Neutrophil (primary cell): ENCODE measurements around the gene TBKBP1.

Experiments
- H3K27ac ChIP-seq: fragments of 200-600 bp; sonication (generic); 2 replicates; pipeline ENCODE4 v1.5.1; 2016; ENCODE audit warnings: mild to moderate bottlenecking, moderate library complexity
- H3K27me3 ChIP-seq: fragments of 200-600 bp; sonication (generic); 2 replicates; pipeline ENCODE4 v1.6.0; 2016; ENCODE audit warnings: mild to moderate bottlenecking
- H3K36me3 ChIP-seq: fragments of 200-600 bp; sonication (generic); 2 replicates; pipeline ENCODE4 v1.5.1; 2017
- H3K4me1 ChIP-seq, 2 experiments: fragments of 200-600 bp in 1 of 2; sonication (generic) in 1 of 2; 1 replicate in 1 of 2; 2 replicates in 1 of 2; pipeline versions ENCODE4 v1.5.1 to v1.6.1; 2013 to 2016; ENCODE audit warnings: low read depth in 1 of 2, low read length in 1 of 2, mild to moderate bottlenecking in 1 of 2, moderate library complexity in 1 of 2; ENCODE audit not compliant: control insufficient read depth in 1 of 2, insufficient read depth in 1 of 2
- H3K4me3 ChIP-seq, 2 experiments: fragments of 200-600 bp in 1 of 2; sonication (generic) in 1 of 2; 1 replicate in 1 of 2; 2 replicates in 1 of 2; pipeline ENCODE4 v1.5.1; 2013 to 2016; ENCODE audit warnings: low read depth in 1 of 2, low read length in 1 of 2, mild to moderate bottlenecking in 1 of 2, moderate library complexity in 1 of 2
- H3K9me3 ChIP-seq: fragments of 200-600 bp; sonication (generic); 2 replicates; pipeline ENCODE4 v1.5.1; 2016
- TF ChIP-seq, protein P1 (sequence below): fragments of 200-600 bp; sonication (generic); IDR thresholded peaks from 2 replicates; pipeline ENCODE4 v1.5.1; 2016; ENCODE audit warnings: antibody characterized with exemption

The TBKBP1 gene

DNA sequence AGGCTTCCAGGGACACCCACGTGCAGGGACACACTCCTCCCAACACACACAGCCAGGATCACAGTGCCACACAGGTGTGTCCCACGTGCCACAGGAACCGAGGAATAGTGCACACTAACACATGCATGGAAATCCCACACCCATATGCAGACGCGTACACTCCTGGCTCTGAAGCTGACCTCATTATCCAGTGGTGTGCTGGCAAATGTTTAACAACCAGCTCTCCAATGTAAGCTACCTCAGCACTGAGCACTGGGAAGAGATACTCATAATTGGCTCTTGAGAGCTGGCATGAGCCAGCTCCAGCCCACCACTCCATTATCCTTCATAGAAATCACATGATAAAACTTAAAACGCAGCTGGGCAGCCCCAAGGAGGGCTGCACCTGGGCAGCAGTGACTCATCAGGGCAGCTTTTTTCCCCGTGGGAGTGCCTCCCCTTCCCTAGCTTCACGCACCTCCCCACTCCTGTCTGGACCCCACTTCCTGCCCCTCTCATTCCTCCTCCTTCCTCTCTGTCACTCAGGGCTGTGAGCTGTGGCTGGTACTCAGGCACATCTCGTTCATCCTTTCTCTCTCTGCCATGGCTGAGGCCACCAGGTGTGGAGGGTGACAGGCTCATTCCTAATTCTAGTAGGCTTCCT lies 24.1 kb downstream of the TBKBP1 start:
- Histone ChIP-seq H3K9me3 (no peaks in the 10 kb centered on the region), H3K4me1 (no peaks in the 10 kb centered on the region), H3K27ac (no peak overlapping the region), H3K27me3 (peaks cover 95% of the 10 kb centered on the region), H3K36me3 (no peaks in the 10 kb centered on the region), H3K4me3 (no peak overlapping the region)
- TF ChIP-seq, protein P1, sequence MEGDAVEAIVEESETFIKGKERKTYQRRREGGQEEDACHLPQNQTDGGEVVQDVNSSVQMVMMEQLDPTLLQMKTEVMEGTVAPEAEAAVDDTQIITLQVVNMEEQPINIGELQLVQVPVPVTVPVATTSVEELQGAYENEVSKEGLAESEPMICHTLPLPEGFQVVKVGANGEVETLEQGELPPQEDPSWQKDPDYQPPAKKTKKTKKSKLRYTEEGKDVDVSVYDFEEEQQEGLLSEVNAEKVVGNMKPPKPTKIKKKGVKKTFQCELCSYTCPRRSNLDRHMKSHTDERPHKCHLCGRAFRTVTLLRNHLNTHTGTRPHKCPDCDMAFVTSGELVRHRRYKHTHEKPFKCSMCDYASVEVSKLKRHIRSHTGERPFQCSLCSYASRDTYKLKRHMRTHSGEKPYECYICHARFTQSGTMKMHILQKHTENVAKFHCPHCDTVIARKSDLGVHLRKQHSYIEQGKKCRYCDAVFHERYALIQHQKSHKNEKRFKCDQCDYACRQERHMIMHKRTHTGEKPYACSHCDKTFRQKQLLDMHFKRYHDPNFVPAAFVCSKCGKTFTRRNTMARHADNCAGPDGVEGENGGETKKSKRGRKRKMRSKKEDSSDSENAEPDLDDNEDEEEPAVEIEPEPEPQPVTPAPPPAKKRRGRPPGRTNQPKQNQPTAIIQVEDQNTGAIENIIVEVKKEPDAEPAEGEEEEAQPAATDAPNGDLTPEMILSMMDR: no peak

DNA sequence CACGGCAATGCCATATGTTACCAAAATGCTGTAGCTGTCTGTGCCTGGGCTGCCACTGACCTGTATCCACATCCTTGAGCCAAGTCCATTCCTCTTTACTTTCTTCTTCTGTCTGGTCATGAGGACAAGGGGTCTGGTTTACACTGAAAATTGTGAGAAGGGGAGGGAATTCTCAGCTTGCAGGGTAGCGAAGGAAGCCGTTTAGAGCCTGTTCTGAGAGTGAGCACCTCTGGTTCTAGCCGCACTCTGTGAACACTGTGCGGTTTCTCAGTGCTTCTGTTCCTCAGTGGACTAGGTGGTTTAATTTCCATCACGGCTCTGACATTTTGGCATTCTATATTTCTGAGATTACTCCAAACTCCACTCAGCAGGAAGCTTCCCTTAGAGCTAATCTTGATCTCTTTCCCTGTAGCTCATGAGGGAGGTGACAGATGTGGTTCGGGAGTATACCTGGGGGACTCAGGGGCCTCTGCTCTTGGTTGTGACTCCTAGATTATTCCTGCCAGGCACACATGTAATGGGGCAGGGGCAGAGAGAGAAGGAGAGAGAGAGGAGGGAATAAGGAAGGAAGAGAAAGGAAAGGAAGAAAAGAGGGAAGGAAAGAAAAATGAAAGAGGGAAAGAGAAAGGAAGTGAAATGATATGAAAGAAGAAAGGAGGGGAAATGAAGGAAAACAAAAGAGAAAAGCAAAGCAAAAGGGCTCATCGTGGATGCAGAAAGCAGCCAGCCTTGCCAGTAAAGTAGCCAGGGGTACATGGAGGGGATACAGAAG lies 24.9 kb downstream of the TBKBP1 start:
- H3K36me3 ChIP-seq: no peaks in the 10 kb centered on the region
- no peaks in the 10 kb centered on the region for H3K4me1 ChIP-seq
- no peaks in the 10 kb centered on the region for H3K9me3 ChIP-seq
- no peak overlapping the region for H3K4me3 ChIP-seq
- H3K27ac ChIP-seq: no peak overlapping the region
- H3K27me3 ChIP-seq: peaks cover 93% of the 10 kb centered on the region
- TF ChIP-seq, protein P1: no peak

GRCh38 chr17:47719411-47720152 lies 25.6 kb downstream of the TBKBP1 start:
- H3K4me3 ChIP-seq: no peak overlapping the region
- no peak overlapping the region for H3K27ac ChIP-seq
- no peaks in the 10 kb centered on the region for H3K9me3 ChIP-seq
- TF ChIP-seq, protein P1: no peak
- no peaks in the 10 kb centered on the region for H3K4me1 ChIP-seq
- no peaks in the 10 kb centered on the region for H3K36me3 ChIP-seq
- peaks cover 93% of the 10 kb centered on the region for H3K27me3 ChIP-seq

- no peaks in the 10 kb centered on the region for H3K4me1 ChIP-seq
Observed at GRCh38 chr17:47720196-47720595, 26.2 kb downstream of the TBKBP1 start.

More at GRCh38 chr17:47720196-47720595, 26.2 kb downstream of the TBKBP1 start:
- H3K27ac ChIP-seq: no peak overlapping the region
- no peaks in the 10 kb centered on the region for H3K36me3 ChIP-seq
- no peak overlapping the region for H3K4me3 ChIP-seq
- H3K27me3 ChIP-seq: peaks cover 93% of the 10 kb centered on the region
- TF ChIP-seq, protein P1: no peak
- no peaks in the 10 kb centered on the region for H3K9me3 ChIP-seq
